Coronary artery (tissue), 2 donors: ENCODE results near the gene PATJ.
"Not testable (repeated sequence)": the region's sequence is repeated elsewhere in the genome, so short reads cannot be mapped to it uniquely, and the experiment has no call there.

Source experiments
- DNase-seq: peaks from one replicate; pipeline ENCODE4 v3.0.0-alpha.2; 2017; ENCODE audit warnings: low spot score
- H3K27ac ChIP-seq, 2 donors: fragments of 200-600 bp; sonication (generic); one replicate each; pipeline ENCODE4 v1.5.1; 2016 to 2019
- H3K4me3 ChIP-seq: fragments of 200-600 bp; sonication (generic); 2 replicates; pipeline ENCODE4 v1.5.1; 2016; ENCODE audit warnings: mild to moderate bottlenecking, moderate library complexity
- CTCF ChIP-seq: fragments of 200-600 bp; sonication (generic); IDR thresholded peaks from one replicate; pipeline ENCODE4 v1.5.1; 2019; ENCODE audit warnings: antibody characterized with exemption

PATJ gene

GRCh38 chr1:61956016-61956645 lies 213.9 kb downstream of the PATJ start:
- Histone ChIP-seq H3K4me3 (no peak overlapping the region), H3K27ac (no peak overlapping the region)
- TF ChIP-seq CTCF, result no peak
- no peak for DNase-seq

GRCh38 chr1:61956784-61957183 lies 214.5 kb downstream of the PATJ start:
- no peak for DNase-seq
- no peak overlapping the region for H3K4me3 ChIP-seq
- no peak overlapping the region for H3K27ac ChIP-seq
- TF ChIP-seq CTCF, result no peak

GRCh38 chr1:61961009-61961408 lies 218.7 kb downstream of the PATJ start:
- no peak overlapping the region for H3K27ac ChIP-seq
- H3K4me3 ChIP-seq, result no peak overlapping the region
- DNase-seq, result no peak
- TF ChIP-seq CTCF, result no peak

- Histone ChIP-seq H3K27ac (no peak overlapping the region), H3K4me3 (no peak overlapping the region)
- no peak for TF ChIP-seq CTCF
- no peak for DNase-seq
Observed at GRCh38 chr1:61962631-61963030, 220.4 kb downstream of the PATJ start.

GRCh38 chr1:61966450-61967225 lies 224.4 kb downstream of the PATJ start:
- H3K27ac ChIP-seq, DNase-seq, H3K4me3 ChIP-seq: not testable (repeated sequence)

GRCh38 chr1:61967750-61968149 lies 225.5 kb downstream of the PATJ start:
- Histone ChIP-seq H3K4me3 (no peak overlapping the region), H3K27ac (no peak overlapping the region)
- no peak for TF ChIP-seq CTCF
- DNase-seq, result no peak

- TF ChIP-seq CTCF, result no peak
- DNase-seq, result no peak
- Histone ChIP-seq H3K4me3 (no peak overlapping the region), H3K27ac (no peak overlapping the region)
Observed at GRCh38 chr1:61968869-61969268, 226.6 kb downstream of the PATJ start.
